ENCODE measurements around the gene DIS3L2. TPM values are rescaled to one million over a fixed set of nuclear protein-coding genes. Genes with fewer than 3 reads are reported as not detected.

The DIS3L2 gene
- total and polyA plus RNA-seq, 2 of the 8 experiments (the other 6 are each of a cell fraction or from before 2014, with no cell fraction given) = 11.5 to 21.6 TPM

DNA sequence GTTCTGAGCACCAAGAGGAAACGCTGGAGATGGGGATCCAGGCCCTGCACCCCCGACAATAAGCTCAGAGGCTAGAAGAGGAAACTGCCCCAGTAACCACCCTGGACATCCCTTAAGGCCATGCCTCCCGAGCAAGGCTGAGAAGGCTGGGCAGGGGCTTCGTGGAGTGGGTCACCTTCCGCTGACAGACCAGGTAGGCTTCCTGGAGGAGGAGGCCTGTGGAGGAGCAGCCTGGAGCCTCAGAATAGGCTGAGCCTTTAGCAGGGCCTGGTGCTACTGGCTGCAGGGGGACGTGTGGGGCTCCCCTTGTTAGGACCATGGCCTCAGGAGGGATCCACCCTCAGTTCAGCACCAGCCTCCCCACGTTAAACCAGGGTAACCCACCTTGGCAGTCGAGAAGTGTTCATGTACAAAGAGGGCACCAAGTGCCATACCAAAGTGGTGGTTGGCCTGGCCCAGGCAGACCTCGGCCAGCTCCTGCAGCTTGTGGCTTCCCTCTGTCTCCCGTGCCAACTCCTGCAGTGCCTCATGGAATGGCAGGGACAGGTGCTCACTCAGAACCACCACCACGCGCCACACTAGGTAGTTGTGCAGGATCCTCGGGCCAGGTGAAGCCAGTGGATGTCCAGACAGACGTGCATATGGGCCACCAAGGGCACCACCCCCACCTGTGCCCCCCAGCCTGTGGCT is 388.6 kb downstream of the DIS3L2 start (continued):
- TF ChIP-seq RXRA (IDR thresholded peaks at IDR 0.05; ENCODE audit: insufficient read depth, low read depth, low read length) = no peak
- no peak for TF ChIP-seq CBX8 (IDR thresholded peaks at IDR 0.05; ENCODE audit: borderline replicate concordance, low read depth, low read length)
- TF ChIP-seq PHF8 (conservative IDR thresholded peaks at IDR 0.05; ENCODE audit: low read depth, low read length) = no peak

All from H1 (cell line).